Stimulated activated CD8-positive, alpha-beta memory T cell treated with anti-CD3 and anti-CD28 coated beads, Interleukin-4, amount 100 ng/mL, for 4 hours (primary cell): ENCODE measurements around the gene WFDC5.
"Not testable (repeated sequence)": the region's sequence is repeated elsewhere in the genome, so short reads cannot be mapped to it uniquely, and the experiment has no call there.

Source experiments
- DNase-seq, 2 donors: peaks; one replicate each; pipeline ENCODE4 v3.0.0-alpha.2; 2020; ENCODE audit warnings: low read depth in 2 of 2, low spot score in 1 of 2

The WFDC5 gene

DNA sequence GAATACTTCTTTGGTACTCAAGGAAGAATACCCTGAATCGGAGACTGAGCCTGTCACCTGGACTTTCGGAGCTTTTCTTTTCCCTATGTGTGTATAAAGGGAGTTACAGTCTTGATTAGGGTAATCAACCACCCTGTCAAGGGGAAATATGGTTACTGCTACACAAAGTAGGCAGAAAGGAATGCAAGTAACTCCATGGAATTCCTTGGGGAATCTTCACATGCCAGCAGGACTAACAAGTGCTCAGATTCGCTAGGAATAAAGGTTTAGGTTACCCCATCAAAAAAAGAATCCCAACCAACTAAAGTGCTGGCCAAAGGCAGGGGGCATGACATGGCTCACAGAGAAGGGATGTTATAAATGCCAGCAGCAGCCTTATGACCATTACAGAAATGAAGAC is 24.5 kb downstream of the WFDC5 start:
- DNase-seq = no peak

DNA sequence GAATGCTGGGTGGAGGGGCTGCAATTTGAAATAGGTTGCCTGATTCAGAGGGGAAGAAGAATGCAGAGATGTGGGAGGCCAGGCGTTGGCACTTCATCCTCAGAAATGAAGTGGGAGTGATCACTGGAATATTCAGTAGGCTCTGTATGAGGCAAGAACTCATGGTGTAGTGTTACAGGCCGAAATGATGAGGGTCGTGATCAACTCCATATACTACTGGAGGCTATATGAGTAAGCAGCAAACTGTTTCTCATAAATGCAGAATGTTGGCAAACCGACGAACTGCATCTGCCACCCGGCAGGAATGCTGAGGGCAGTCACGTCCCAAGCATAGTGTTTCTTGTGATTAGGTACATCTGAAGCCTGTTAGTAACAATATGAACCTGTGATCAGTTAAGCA is 26.7 kb downstream of the WFDC5 start:
- DNase-seq = no peak

DNA sequence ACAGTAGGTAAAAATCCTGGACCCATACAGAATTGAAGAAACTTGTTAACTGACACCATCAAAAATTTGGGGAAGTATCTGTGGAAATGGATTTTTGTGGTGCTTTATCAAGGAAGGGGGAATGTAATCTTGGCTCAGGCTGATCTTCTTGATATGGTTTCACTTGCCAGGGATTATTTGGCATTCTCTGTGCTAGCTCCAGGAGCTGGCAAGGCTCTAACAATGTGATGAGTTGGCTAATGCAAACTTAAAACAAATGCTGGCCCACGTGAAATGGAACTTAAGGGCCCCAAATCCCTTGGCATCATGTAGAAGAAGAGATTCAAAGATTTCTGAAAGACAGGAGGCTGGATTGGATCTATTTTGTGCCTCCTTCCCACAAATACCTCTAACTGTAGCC is 27.2 kb downstream of the WFDC5 start:
- DNase-seq = no peak

DNA sequence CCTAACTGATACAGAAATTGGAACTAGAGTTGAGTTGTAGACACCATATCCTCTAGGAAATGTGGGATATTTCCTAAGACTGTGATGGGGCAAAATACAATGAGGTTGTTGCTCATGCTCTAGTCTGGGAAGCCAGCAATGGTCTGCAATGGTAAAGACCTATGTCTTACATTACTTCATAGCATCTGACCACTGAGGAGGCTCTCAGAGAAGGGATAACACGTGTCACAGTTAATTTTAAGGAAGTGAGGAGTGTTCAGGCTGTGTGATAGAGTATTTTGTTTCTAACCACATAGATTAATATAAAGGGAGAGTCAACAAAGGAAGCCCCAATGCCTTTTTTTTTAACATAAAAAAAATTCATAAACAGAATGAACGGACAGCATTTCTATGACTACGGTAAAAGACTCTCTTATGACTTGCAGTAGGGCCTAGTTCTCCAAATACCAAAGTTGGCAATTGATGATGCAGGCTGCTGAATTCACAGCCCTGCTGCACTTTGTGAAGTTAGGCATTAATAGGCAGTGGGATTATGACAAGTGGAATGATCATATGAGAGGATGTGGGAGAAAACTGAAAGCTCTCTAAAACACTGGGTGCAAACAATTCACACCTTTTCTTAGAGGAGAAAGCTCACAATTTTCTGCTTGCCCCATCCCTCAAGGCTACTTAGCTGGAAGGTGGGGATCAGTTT is 27.7 kb downstream of the WFDC5 start:
- no peak for DNase-seq

DNA sequence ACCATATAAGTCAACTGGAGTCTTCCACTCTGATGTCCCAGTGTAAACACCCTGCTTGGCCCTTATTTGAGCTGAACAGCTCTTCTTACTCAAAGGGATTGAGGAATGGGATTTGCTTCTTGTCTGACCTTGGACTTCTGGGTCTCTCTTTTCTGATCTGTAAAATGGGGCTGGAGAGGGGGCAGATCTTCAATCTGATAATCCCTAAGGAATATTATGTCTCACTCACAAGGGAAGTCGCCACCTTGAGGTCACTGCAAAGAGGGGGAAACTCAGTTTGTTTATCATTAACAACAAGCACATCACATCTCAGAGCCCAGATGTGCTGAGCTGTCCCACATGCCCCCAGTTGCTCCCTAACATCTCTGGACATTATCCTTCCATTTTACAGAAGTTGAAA is 29.1 kb downstream of the WFDC5 start:
- DNase-seq = no peak

DNA sequence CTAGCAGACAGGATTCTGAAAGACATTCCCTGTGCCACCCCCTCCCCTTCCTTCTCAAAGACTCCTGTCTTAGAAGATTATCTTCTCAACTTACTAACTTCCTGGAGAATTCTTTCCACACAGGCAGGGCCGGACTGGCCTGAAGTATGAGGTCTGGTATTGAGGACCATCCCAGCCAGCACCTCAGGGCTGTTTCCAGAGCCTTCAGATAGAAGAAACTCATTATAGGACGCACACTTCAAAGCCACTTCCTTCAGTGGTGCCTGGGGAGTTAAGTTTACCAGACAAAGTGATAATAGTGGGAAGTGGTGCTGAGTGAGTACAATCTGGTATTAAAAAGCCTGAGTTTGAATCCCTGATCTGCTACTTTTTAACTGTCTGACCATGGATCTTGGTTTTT is 29.7 kb downstream of the WFDC5 start:
- DNase-seq = no peak

DNA sequence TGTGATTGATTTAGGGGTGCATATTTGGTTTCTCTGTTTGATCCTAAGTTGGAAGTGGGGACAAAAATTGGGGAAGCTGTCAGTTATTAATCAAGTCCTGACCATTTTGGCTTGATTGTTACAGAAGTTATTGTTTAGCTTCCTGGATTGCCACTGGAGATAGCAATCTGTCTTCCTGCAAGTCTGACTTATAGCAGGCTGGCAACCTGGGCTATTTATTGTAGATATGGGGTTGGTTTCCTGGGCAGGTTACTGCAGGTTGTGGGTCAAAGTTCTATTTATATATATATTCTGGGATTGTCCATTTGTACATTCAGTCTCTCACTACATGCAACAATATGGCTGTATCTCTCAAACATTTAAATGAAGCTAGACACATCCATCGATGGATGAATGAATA is 31.8 kb downstream of the WFDC5 start:
- no peak for DNase-seq

DNA sequence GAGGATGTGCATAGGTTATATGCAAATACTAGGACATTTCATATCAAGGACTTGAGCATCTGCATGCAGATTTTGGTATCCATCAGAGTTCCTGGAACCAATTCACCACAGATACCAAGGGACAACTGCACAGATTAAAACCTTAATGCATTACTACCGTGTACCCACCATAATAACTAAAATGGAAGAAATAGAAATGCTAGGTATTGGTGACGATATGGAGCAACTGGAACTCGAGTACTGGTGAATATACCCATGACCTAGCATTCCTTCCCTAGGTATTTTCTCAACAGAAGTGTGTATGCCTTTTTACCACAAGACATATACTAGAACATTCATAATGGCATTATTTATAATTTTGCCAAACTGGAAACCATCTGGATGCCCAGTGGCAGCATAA is 32.5 kb downstream of the WFDC5 start:
- no peak for DNase-seq

DNA sequence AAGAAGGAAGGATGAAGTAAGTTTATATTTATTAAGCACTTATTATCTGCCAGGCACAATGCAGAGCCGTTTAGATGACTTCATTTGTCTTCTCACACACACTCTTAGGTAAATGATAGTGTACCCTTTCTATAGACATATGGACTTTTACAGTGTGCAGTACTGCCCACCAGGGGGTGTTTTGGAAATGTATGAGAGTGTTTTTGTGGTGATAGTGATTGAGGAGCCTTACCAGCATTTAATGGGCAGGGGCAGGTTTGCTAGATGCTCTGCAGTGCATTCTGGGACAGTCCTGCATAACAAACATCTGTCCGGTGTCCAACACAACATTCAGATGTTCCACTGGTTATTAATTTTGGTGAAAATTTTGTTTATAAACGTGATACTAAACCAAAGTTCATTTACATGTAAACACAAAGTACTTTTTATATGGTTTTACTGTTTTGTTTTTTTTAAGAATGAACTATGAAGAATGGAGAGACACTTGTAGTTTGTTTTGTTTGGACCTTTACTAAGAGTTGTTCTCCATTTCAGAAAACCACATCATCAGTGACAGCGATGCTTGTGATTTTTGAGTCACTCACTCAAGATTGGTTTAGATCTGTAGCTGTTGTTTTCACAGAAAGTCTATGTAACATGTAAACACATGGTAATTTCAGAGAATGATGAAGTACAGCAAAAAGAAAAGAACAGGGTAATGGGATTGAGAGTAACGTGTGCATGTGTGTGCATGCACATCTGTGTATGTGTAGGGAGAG is 33.9 kb downstream of the WFDC5 start:
- no peak for DNase-seq

DNA sequence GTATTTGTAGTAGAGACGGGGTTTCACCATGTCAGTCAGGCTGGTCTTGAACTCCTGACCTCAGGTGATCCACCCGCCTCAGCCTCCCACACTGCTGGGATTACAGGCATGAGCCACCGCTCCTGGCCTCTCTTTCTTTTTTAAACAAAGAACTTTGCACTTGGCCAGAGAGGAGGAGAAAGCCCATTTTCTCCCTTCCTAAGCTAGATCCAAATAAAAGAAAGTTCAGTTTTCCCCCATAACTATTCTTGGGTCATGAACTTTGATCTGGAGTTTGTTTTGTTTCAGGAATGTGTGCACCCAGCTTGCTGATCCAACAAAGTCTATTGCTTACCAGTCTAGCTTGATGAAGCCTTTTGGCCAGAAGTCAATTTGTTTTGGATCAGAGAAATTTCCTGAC is 37.4 kb downstream of the WFDC5 start:
- no peak for DNase-seq

DNA sequence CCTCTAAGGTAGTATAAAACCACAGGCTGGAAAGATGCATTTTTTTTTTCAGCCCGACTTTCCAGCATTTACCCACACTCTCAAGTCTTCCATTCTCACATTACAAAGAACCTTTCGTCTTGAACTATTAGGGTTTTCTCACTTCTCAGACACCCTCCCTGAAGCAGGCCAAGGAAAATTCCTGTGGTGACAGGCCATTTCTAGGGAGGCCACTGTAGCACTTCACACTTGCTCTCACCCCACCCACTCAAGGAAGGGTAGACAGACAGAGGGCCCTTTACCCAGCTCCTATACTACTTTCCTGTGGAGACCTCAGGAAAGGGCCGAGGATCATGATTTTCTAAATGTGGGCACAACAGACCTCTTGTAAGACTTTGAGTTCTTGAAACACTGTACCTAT is 41.8 kb downstream of the WFDC5 start:
- DNase-seq = no peak

DNA sequence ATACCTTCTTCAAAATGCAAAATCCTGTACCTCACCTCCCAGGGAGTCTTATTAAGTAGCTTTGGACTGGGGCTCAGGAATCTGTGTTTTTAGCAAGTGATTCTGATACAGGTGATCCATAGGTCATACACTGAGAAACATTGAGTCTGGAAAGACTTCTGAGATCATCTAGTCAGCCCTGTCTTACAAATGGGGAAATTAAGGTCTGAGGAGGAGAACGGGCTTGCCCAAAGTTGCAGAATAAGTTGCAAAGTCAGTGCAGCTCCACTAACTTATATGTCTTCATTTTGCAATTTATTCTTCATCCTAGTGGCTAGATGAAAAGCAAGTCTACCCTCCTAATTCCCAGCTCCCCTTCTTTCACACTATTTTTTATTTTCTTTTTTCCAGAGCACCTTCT is 42.9 kb downstream of the WFDC5 start:
- no peak for DNase-seq

DNA sequence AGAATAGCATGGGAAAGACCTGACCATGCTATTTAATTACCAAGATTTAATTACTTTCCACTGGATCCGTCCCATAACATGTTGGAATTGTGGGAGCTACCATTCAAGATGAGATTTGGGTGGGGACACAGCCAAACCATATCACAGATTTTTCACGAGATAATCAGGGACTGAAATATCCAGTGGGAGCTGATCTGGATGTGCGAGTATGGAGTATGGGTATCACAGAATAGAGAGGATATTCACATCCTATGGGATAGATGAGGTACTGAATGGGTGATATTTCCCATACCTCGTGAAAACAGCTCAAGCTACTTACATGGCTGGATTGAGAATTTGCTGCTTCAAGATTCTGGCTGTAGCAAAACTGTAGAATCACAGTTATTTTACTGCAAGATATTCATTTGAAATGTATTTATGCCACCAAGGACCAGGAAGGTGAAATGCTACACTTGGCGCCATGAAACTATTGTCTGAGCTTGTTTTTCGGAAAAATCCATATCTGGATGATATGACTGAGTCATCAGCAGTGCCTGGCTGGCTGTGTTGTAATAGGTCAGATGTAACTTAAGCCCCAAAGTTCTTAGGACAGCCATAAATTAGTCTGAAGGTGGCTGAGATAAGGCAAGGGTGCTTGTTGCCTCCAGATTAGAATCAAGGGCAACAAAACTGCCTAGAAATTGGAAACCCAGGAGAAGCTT is 43.9 kb downstream of the WFDC5 start:
- no peak for DNase-seq

DNA sequence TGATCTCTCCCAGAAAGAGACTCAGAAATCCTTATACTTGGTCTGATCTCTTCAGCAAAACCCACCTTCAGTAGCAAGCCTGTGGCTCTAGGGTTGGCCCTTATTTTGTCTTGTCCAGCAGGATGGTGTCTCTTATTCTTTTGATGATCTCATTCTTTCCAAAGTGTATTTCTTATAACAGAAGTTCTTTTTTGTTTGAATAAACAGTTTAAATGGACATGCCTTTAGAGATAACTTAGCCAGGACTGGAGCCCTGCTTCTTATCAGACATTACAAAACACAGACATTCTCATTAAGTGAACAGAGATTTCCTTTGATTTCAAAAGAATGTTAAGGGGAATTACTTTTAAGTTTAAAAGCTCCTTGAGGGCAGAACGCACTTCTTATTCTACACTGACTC is 45.7 kb downstream of the WFDC5 start:
- DNase-seq = no peak

DNA sequence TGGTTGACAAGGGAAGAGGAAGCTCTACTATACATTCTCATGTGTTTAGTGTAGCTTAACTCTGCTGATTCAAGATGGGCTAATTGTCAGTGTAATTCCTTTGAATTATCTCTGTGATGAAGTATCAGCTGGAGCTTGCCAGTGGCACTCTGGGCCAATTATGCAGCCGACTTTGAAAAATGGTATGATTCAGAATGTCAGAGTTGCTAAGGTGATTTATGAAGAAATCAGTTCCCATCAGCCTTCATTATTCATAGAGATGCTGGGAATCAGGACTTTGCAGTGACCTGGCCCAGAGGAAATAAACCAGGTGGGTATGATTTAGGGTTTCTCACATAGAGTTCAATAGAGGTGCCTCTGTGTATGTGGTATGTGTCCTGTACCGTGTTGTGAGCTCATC is 47.4 kb downstream of the WFDC5 start:
- no peak for DNase-seq

DNA sequence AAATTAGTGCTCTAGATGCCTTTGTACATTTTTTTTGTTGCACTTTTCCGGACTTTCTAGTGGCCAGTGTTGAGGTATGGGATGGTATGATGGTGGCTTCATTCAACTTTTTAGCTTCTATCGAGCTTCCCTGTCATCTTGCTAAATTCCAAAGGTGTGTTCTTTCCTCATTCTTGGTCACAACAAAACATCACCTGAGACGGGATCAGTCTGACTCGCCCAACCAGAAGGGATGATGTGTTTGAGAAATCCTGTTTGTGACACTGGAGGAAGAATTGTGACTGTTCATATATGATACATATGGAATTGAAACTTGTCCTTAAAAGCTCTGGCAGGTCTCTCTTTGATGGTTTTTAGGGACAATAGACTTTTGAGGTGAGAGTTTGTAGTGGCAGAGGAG is 47.9 kb downstream of the WFDC5 start:
- no peak for DNase-seq

DNA sequence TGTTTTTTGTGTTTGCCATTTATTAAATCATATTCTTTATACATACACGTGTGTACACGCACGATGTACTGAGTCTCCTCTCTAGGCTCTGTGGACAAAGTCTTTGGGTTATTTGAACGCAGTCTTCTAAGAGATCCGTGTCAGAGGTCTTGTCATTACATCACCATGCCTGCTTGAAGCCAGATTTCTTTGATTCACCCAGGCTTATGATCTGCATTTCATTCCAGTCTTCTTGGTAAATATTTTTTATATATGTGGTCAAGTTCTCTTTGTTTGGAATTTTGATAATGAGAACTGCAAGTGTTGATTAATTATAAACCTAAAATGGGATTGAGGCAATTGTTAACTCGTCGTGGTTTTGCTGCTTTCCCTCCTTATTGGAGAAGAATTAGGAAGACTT is 48.6 kb downstream of the WFDC5 start:
- DNase-seq = no peak

DNA sequence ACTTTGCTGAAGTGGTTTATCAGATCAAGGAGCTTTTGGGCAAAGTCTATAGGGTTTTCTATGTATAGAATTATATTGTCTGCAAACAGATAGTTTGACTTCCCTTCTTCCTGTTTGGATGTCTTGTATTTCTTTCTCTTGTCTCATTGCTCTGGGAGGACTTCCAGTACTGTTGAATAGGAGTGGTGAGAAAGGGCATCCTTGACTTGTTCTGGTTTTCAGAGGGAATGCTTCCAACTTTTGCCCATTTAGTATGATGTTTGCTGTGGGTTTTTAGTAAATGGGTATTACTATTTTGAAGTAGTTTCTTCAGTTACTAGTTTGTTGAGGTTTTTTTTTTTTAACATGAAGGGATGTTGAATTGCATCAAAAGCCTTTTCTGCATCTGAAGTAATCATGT is 50.2 kb downstream of the WFDC5 start:
- DNase-seq = no peak

DNA sequence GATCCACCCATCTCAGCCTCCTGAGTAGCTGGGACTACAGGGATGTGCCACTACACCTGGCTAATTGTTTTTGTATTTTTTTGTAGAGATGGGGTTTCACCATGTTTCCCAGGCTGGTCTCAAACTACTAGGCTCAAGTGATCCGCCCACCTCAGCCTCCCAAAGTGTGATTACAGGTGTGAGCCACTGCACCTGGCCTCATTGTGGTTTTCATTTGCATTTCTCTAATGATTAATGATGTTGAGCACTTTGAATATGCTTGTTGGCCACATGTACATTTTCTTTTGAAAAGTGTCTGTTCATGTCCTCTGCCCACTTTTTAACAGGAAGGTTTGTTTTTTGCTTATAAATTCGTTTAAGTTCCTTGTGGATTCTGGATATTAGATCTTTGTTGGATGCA is 51.9 kb downstream of the WFDC5 start:
- DNase-seq = not testable (repeated sequence)

DNA sequence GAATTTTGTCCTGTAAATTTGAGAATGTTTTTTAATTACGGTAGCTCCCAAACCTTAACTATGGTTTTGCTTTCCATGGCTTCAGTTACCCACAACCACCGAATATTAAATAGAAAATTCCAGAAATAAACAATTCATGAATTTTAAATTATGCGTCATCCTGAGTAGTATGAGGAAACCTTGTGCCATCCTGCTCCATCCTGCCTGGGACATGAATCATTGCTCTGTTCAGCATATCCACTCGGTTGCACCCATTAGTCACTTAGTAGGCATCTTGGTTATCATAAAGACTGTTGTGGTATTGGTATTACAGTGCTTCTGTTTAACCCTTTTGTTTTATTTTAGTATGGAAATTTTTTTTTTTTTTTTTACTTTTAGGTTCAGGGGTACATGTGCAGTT is 53.7 kb downstream of the WFDC5 start:
- no peak for DNase-seq

DNA sequence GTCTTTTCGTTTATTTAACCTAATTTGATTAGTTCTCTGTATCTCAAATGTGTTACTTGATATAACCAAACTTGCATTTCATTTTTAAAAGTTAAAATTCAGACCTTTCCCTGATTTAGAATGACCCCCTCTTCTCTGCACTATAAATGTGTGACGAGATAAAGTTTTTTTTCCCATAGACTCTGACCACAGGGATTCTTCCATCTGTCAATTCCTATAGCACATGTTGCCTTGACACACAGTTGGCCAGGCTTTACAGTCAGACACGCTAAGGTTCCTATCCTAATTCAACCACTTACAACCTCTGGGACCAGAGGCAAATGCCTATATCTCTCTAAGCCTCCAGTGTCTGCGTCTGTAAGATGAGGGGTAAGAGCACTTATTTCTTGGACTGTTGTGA is 54.7 kb downstream of the WFDC5 start:
- DNase-seq = no peak
